Measurements from ENCODE around the gene PRKAR1A.

DNA sequence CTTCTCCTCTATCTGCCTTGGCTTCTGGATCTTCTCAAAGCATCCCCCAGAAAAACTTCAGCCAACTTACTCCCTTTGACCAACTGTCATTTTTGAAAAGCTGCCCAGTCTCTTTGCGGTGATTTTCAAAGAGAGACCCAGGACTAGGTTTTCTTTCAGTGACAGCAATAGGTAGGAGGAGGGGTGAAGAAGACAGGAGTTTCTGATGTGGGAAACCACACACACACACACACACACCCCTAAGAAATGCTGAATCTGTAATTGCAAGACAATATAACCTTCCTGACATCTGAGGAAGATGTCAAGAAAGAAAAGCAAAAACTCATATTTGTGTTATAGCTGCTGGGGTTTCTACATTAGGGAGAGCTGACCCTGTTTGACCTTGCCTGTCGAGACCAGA lies 83.8 kb downstream of the PRKAR1A start:
- TF ChIP-seq RARB (CRISPR knock-in tag; IDR thresholded peaks at IDR 0.05) (no peak), GLIS3 (CRISPR knock-in tag; IDR thresholded peaks at IDR 0.05) (no peak), ARNTL (CRISPR knock-in tag; IDR thresholded peaks at IDR 0.05; ENCODE audit: borderline replicate concordance, low read depth) (no peak), ZC3H10 (CRISPR knock-in tag; IDR thresholded peaks at IDR 0.05) (no peak), OSR1 (CRISPR knock-in tag; IDR thresholded peaks at IDR 0.05) (no peak), ZFP3 (CRISPR knock-in tag; IDR thresholded peaks at IDR 0.05) (no peak), ZNF70 (CRISPR knock-in tag; IDR thresholded peaks at IDR 0.05) (no peak), ESRRG (CRISPR knock-in tag; IDR thresholded peaks at IDR 0.05) (no peak), ZFP30 (CRISPR knock-in tag; IDR thresholded peaks at IDR 0.05) (no peak)
- TF ChIP-seq, protein P1, sequence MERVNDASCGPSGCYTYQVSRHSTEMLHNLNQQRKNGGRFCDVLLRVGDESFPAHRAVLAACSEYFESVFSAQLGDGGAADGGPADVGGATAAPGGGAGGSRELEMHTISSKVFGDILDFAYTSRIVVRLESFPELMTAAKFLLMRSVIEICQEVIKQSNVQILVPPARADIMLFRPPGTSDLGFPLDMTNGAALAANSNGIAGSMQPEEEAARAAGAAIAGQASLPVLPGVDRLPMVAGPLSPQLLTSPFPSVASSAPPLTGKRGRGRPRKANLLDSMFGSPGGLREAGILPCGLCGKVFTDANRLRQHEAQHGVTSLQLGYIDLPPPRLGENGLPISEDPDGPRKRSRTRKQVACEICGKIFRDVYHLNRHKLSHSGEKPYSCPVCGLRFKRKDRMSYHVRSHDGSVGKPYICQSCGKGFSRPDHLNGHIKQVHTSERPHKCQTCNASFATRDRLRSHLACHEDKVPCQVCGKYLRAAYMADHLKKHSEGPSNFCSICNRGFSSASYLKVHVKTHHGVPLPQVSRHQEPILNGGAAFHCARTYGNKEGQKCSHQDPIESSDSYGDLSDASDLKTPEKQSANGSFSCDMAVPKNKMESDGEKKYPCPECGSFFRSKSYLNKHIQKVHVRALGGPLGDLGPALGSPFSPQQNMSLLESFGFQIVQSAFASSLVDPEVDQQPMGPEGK (CRISPR knock-in tag; IDR thresholded peaks at IDR 0.05; ENCODE audit: borderline replicate concordance): no peak
- TF ChIP-seq, protein P2, sequence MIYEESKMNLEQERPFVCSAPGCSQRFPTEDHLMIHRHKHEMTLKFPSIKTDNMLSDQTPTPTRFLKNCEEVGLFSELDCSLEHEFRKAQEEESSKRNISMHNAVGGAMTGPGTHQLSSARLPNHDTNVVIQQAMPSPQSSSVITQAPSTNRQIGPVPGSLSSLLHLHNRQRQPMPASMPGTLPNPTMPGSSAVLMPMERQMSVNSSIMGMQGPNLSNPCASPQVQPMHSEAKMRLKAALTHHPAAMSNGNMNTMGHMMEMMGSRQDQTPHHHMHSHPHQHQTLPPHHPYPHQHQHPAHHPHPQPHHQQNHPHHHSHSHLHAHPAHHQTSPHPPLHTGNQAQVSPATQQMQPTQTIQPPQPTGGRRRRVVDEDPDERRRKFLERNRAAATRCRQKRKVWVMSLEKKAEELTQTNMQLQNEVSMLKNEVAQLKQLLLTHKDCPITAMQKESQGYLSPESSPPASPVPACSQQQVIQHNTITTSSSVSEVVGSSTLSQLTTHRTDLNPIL (CRISPR knock-in tag; IDR thresholded peaks at IDR 0.05; ENCODE audit: low read depth): no peak

Data from SK-N-SH treated with all-trans-retinoic acid at 6 μM for 48 hours (cell line).